Measurements from ENCODE around the gene FAM13A.

FAM13A gene

GRCh38 chr4:88761342-88761741, 295.6 kb downstream of the FAM13A start:
- DNase-seq, result no peak

- DNase-seq, result no peak
Measured at GRCh38 chr4:88759895-88760290, 297.1 kb downstream of the FAM13A start.

- no peak for DNase-seq
Measured at GRCh38 chr4:88759039-88759894, 297.7 kb downstream of the FAM13A start.

- DNase-seq, result no peak
Measured at GRCh38 chr4:88758264-88758663, 298.7 kb downstream of the FAM13A start.

- DNase-seq, result no peak
Measured at GRCh38 chr4:88757776-88758175, 299.2 kb downstream of the FAM13A start.

GRCh38 chr4:88757067-88757466, 299.9 kb downstream of the FAM13A start:
- DNase-seq, result no peak

- no peak for DNase-seq
Measured at GRCh38 chr4:88756149-88756548, 300.8 kb downstream of the FAM13A start.

- no peak for DNase-seq
Measured at GRCh38 chr4:88755454-88755853, 301.5 kb downstream of the FAM13A start.

- DNase-seq, result no peak
Measured at GRCh38 chr4:88754796-88755195, 302.2 kb downstream of the FAM13A start.

GRCh38 chr4:88753658-88754571, 303.1 kb downstream of the FAM13A start:
- no peak for DNase-seq

- no peak for DNase-seq
Measured at GRCh38 chr4:88752754-88753153, 304.2 kb downstream of the FAM13A start.

GRCh38 chr4:88752076-88752463, 304.9 kb downstream of the FAM13A start:
- DNase-seq, result no peak

- DNase-seq, result no peak
Measured at GRCh38 chr4:88751258-88752075, 305.5 kb downstream of the FAM13A start.

- DNase-seq, result no peak
Measured at GRCh38 chr4:88750369-88750768, 306.6 kb downstream of the FAM13A start.

GRCh38 chr4:88747351-88747750, 309.6 kb downstream of the FAM13A start:
- no peak for DNase-seq

- no peak for DNase-seq
Measured at GRCh38 chr4:88746206-88746605, 310.8 kb downstream of the FAM13A start.

GRCh38 chr4:88745581-88746163, 311.3 kb downstream of the FAM13A start:
- DNase-seq, result no peak

- DNase-seq, result no peak
Measured at GRCh38 chr4:88745175-88745574, 311.8 kb downstream of the FAM13A start.

GRCh38 chr4:88744609-88745008, 312.4 kb downstream of the FAM13A start:
- no peak for DNase-seq

- DNase-seq, result no peak
Measured at GRCh38 chr4:88743696-88744095, 313.3 kb downstream of the FAM13A start.

- DNase-seq, result no peak
Measured at GRCh38 chr4:88742561-88742960, 314.4 kb downstream of the FAM13A start.

GRCh38 chr4:88738180-88738579, 318.8 kb downstream of the FAM13A start:
- DNase-seq, result no peak
